Bronchial epithelial cell (primary cell): Measurements from ENCODE around the gene FERMT2. TPM values are rescaled to one million over a fixed set of nuclear protein-coding genes. Genes with fewer than 3 reads are reported as not detected.

ENCODE experiments used
- DNase-seq: peaks from one replicate; pipeline ENCODE4 v3.0.0-alpha.2; 2010; ENCODE audit warnings: low read depth
- FAIRE-seq: peaks from 2 replicates; lab custom pipeline; 2011; peaks lifted over from hg19 to GRCh38; lab: Jason Lieb, UNC
- H3K27me3 ChIP-seq: 2 replicates; pipeline ENCODE4 v1.5.1; 2011; ENCODE audit warnings: low read length; ENCODE audit not compliant: control insufficient read depth, insufficient read depth
- H3K36me3 ChIP-seq: 2 replicates; pipeline ENCODE4 v1.5.1; 2011; ENCODE audit warnings: low read length; ENCODE audit not compliant: control insufficient read depth, insufficient read depth
- H3K4me3 ChIP-seq: 2 replicates; pipeline ENCODE4 v1.5.1; 2011; ENCODE audit warnings: mild to moderate bottlenecking, low read depth, low read length, control low read depth
- total RNA-seq: library from RNA; depleted of rRNA; stranded (reverse); fragments of >200 nt; gene quantifications from 2 replicates; pipeline ENCODE4 v1.2.1, GENCODE V29; 2014
- TF ChIP-seq, protein P1 (sequence below): IDR thresholded peaks from 2 replicates; pipeline ENCODE4 v1.5.1; 2011; ENCODE audit warnings: mild to moderate bottlenecking, moderate library complexity, low read length, control low read depth, inconsistent platforms; ENCODE audit not compliant: insufficient read depth, severe bottlenecking

Gene FERMT2
- total RNA-seq, 1 donor from 2014 or later, result 24.0 TPM

DNA sequence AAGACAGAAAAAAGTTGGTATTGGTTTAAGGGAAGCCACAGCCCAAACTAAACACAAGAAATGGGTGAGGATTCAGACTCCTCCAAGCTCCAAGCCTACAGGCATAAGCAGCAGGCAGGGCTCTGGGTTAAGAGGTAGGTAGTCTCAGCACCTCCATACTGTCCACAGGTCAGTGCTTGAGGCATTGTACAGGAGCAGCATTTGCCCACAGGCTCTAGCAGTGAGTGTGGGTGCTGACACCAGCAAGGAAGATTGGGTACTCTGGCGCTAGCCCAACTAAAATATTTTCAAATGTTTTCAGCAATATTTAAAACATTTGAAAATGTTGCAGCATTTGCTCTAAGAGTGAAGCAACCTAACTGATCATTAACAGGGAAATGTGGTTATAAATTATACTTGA, 33.1 kb downstream of the FERMT2 start:
- H3K4me3 ChIP-seq, result no peak overlapping the region
- H3K36me3 ChIP-seq, result no peaks in the 10 kb centered on the region
- TF ChIP-seq, protein P1, sequence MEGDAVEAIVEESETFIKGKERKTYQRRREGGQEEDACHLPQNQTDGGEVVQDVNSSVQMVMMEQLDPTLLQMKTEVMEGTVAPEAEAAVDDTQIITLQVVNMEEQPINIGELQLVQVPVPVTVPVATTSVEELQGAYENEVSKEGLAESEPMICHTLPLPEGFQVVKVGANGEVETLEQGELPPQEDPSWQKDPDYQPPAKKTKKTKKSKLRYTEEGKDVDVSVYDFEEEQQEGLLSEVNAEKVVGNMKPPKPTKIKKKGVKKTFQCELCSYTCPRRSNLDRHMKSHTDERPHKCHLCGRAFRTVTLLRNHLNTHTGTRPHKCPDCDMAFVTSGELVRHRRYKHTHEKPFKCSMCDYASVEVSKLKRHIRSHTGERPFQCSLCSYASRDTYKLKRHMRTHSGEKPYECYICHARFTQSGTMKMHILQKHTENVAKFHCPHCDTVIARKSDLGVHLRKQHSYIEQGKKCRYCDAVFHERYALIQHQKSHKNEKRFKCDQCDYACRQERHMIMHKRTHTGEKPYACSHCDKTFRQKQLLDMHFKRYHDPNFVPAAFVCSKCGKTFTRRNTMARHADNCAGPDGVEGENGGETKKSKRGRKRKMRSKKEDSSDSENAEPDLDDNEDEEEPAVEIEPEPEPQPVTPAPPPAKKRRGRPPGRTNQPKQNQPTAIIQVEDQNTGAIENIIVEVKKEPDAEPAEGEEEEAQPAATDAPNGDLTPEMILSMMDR, result no peak
- no peak for DNase-seq
- no peak for FAIRE-seq
- no peaks in the 10 kb centered on the region for H3K27me3 ChIP-seq

DNA sequence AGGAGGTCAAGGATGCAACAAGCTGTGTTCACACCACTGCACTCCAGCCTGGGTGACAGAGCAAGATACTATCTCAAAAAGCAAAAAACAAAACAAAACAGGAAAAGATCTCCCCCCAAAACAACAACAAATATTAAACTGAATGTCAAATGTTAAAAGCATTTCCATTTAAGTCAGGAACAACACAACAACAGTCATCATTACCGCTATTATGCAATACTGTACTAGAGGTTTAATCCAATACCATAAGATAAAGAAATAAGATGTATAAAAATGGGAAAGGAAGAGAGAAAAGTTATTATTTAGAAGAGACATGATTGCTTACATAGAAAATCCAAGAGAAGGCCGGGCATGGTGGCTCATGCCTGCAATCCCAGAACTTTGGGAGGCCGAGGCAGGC, 36.6 kb downstream of the FERMT2 start:
- no peaks in the 10 kb centered on the region for H3K27me3 ChIP-seq
- H3K4me3 ChIP-seq, result no peak overlapping the region
- TF ChIP-seq, protein P1, result no peak
- DNase-seq, result no peak
- FAIRE-seq, result no peak
- no peaks in the 10 kb centered on the region for H3K36me3 ChIP-seq

DNA sequence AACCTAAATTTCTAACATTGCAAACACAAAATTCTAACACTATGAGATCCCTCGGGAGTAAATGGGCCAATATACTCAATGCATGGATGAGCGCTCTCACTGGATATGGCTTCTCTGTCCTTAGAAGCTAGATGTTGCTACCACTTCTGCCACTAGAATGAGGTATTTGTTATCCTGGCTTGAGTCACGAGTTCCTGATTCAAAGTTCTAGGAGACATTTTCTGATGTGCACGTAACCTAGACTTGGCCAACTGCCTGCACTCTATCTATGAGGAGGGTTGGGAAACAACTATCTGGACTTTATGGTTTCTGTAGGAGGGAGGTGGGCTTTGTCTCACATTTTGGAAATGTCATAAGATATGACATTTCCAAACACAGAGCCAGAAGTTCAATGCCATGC, 37.6 kb downstream of the FERMT2 start:
- Histone ChIP-seq H3K4me3 (no peak overlapping the region), H3K27me3 (no peaks in the 10 kb centered on the region), H3K36me3 (no peaks in the 10 kb centered on the region)
- DNase-seq, result no peak
- FAIRE-seq, result no peak
- TF ChIP-seq, protein P1, result no peak

DNA sequence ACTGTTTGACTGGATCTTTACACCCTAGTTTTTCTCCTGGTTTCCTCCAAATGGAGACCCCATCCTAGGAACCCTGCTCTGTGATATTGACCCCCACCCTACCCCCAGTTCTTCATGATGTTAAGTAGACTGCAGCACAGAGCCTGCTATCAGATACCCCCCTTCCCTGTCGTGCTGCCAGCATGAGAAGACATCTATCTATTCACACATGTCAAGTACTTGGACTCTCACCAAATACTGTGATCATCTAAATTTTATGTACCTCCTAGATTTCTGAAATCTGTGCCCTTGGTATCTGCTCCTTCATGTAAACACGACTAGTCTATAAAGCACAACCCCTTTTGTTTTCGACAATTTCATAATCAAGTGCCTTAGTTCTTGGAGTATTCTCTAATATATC, 38.9 kb downstream of the FERMT2 start:
- FAIRE-seq (no peak), DNase-seq (no peak)
- Histone ChIP-seq H3K36me3 (no peaks in the 10 kb centered on the region), H3K4me3 (no peak overlapping the region), H3K27me3 (no peaks in the 10 kb centered on the region)
- TF ChIP-seq, protein P1, result no peak

DNA sequence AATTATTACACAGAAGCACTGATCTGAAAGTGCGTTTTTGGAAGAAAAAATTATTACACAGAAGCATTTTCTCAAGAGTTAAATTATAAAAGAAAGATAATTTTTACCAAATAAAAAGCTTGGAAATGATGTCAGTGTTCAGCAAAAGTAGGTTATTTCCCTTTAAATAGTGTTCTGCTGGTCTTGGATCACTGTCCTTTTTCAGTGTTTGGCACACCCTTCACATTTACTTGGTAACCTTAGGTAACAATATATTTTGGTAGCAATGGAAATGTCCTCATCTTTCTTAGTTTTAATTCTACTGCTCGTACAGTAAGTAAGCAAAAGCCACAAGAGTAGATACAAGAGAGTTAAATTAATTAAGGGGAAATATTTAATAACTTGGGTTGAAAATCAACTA, 40.3 kb downstream of the FERMT2 start:
- TF ChIP-seq, protein P1, result no peak
- Histone ChIP-seq H3K4me3 (no peak overlapping the region), H3K36me3 (no peaks in the 10 kb centered on the region), H3K27me3 (no peaks in the 10 kb centered on the region)
- FAIRE-seq (no peak), DNase-seq (no peak)

DNA sequence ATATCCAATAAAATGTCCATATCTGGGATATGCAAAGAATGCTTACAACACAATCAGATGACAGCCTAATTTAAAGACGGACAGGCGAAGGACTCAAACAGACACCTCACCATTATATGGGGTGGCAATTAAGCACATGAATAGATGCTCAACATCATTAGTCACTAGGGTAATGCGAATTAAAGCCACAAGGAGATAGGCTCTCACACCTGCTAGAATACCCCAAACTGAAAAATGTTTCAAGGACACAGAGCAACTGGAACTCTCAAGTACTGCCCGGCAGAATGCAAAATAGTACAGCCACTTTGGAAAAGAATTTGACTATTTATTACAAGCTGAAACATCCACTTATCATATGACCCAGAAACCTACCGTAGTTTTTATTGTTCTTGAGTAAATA, 42.9 kb downstream of the FERMT2 start:
- no peak for FAIRE-seq
- TF ChIP-seq, protein P1, result no peak

More for the DNA sequence above, 42.9 kb downstream of the FERMT2 start:
- Histone ChIP-seq H3K4me3 (no peak overlapping the region), H3K36me3 (no peaks in the 10 kb centered on the region), H3K27me3 (no peaks in the 10 kb centered on the region)
- DNase-seq, result no peak
